ENCODE results near the gene MRPS31.

The MRPS31 gene

GRCh38 chr13:40803316-40803715 is 32.3 kb upstream of the MRPS31 start:
- Histone ChIP-seq H3K4me2 (ENCODE audit: low read depth, low read length, poor library complexity, severe bottlenecking) (no peak overlapping the region), H3K27me3 (ENCODE audit: low read length) (no peaks in the 10 kb centered on the region), H3K9me2 (replicated peaks; ENCODE audit: insufficient read depth, low read length) (no peaks in the 10 kb centered on the region), H2AFZ (ENCODE audit: low read depth, low read length, severe bottlenecking) (no peak overlapping the region), H3K9ac (ENCODE audit: low read length) (no peak overlapping the region), H4K20me1 (ENCODE audit: low read depth, low read length) (no peaks in the 10 kb centered on the region), H3K9me3 (ENCODE audit: insufficient read depth, low read length) (no peaks in the 10 kb centered on the region), H3K36me3 (ENCODE audit: low read length) (peaks cover 6% of the 10 kb centered on the region; the same call in 1 of the 2 replicates), H3K27ac (ENCODE audit: low read depth, low read length) (no peak overlapping the region), H3K79me2 (ENCODE audit: insufficient read depth, low read length) (no peaks in the 10 kb centered on the region), H3K4me3 (ENCODE audit: insufficient read depth, low read length, poor library complexity, severe bottlenecking) (no peak overlapping the region), H3F3A (ENCODE audit: insufficient read depth) (no peaks in the 10 kb centered on the region)
- TF ChIP-seq EZH2phosphoT487 (conservative IDR thresholded peaks at IDR 0.05; ENCODE audit: low read length) (no peak), CTCF (IDR thresholded peaks at IDR 0.05; ENCODE audit: insufficient read depth, low read length, poor library complexity, severe bottlenecking) (no peak)

- Histone ChIP-seq H3K27me3 (ENCODE audit: low read length) (no peaks in the 10 kb centered on the region), H3K4me3 (ENCODE audit: insufficient read depth, low read length, poor library complexity, severe bottlenecking) (no peak overlapping the region), H3K9me2 (replicated peaks; ENCODE audit: insufficient read depth, low read length) (no peaks in the 10 kb centered on the region), H3F3A (ENCODE audit: insufficient read depth) (no peaks in the 10 kb centered on the region), H3K9ac (ENCODE audit: low read length) (no peak overlapping the region), H3K79me2 (ENCODE audit: insufficient read depth, low read length) (no peaks in the 10 kb centered on the region), H2AFZ (ENCODE audit: low read depth, low read length, severe bottlenecking) (no peak overlapping the region), H3K4me2 (ENCODE audit: low read depth, low read length, poor library complexity, severe bottlenecking) (no peak overlapping the region), H3K27ac (ENCODE audit: low read depth, low read length) (no peak overlapping the region), H3K9me3 (ENCODE audit: insufficient read depth, low read length) (no peaks in the 10 kb centered on the region), H3K36me3 (ENCODE audit: low read length) (peaks cover 6% of the 10 kb centered on the region; the same call in 1 of the 2 replicates), H4K20me1 (ENCODE audit: low read depth, low read length) (no peaks in the 10 kb centered on the region)
- TF ChIP-seq EZH2phosphoT487 (conservative IDR thresholded peaks at IDR 0.05; ENCODE audit: low read length) (no peak), CTCF (IDR thresholded peaks at IDR 0.05; ENCODE audit: insufficient read depth, low read length, poor library complexity, severe bottlenecking) (no peak)
Observed at GRCh38 chr13:40801255-40802217, 30.5 kb upstream of the MRPS31 start.

- no peaks in the 10 kb centered on the region for H3K9me2 ChIP-seq (replicated peaks; ENCODE audit: insufficient read depth, low read length)
- no peak overlapping the region for H3K4me3 ChIP-seq (ENCODE audit: insufficient read depth, low read length, poor library complexity, severe bottlenecking)
- no peaks in the 10 kb centered on the region for H3K79me2 ChIP-seq (ENCODE audit: insufficient read depth, low read length)
- H3F3A ChIP-seq (ENCODE audit: insufficient read depth): no peaks in the 10 kb centered on the region
- H3K9me3 ChIP-seq (ENCODE audit: insufficient read depth, low read length): no peaks in the 10 kb centered on the region
- H3K4me2 ChIP-seq (ENCODE audit: low read depth, low read length, poor library complexity, severe bottlenecking): no peak overlapping the region
- H4K20me1 ChIP-seq (ENCODE audit: low read depth, low read length): no peaks in the 10 kb centered on the region
- no peaks in the 10 kb centered on the region for H3K27me3 ChIP-seq (ENCODE audit: low read length)
- no peak overlapping the region for H3K27ac ChIP-seq (ENCODE audit: low read depth, low read length)
- no peak overlapping the region for H2AFZ ChIP-seq (ENCODE audit: low read depth, low read length, severe bottlenecking)
- TF ChIP-seq EZH2phosphoT487 (conservative IDR thresholded peaks at IDR 0.05; ENCODE audit: low read length): no peak
- TF ChIP-seq CTCF (IDR thresholded peaks at IDR 0.05; ENCODE audit: insufficient read depth, low read length, poor library complexity, severe bottlenecking): no peak
- H3K36me3 ChIP-seq (ENCODE audit: low read length): peaks cover 6% of the 10 kb centered on the region; the same call in 1 of the 2 replicates
- no peak overlapping the region for H3K9ac ChIP-seq (ENCODE audit: low read length)
Observed at GRCh38 chr13:40800559-40800958, 29.6 kb upstream of the MRPS31 start.
